Neural progenitor cell (in vitro differentiated cells): ENCODE results near the gene NEMP1. TPM values are rescaled to one million over a fixed set of nuclear protein-coding genes. Genes with fewer than 3 reads are reported as not detected.

Experiments
- DNase-seq: peaks from one replicate; pipeline ENCODE4 v3.0.0-alpha.2; 2016; ENCODE audit warnings: low spot score
- H2AFZ ChIP-seq: fragments of 200-600 bp; sonication (generic); replicated peaks from 2 replicates; pipeline ENCODE4 v1.6.1; 2016; ENCODE audit warnings: antibody characterized with exemption
- H3F3A ChIP-seq: fragments of 200-600 bp; sonication (generic); 2 replicates; pipeline ENCODE4 v1.6.1; 2016; ENCODE audit warnings: antibody characterized with exemption, low read depth
- H3K27ac ChIP-seq: fragments of 200-600 bp; sonication (generic); 2 replicates; pipeline ENCODE4 v1.5.1; 2016; ENCODE audit warnings: mild to moderate bottlenecking
- H3K27me3 ChIP-seq: fragments of 200-600 bp; sonication (generic); 2 replicates; pipeline ENCODE4 v1.6.1; 2016; ENCODE audit warnings: mild to moderate bottlenecking, moderate library complexity
- H3K36me3 ChIP-seq: fragments of 200-600 bp; sonication (generic); 2 replicates; pipeline ENCODE4 v1.5.1; 2016
- H3K4me1 ChIP-seq: fragments of 200-600 bp; sonication (generic); 2 replicates; pipeline ENCODE4 v1.6.1; 2016; ENCODE audit warnings: mixed run types
- H3K4me2 ChIP-seq: fragments of 200-600 bp; sonication (generic); 2 replicates; pipeline ENCODE4 v1.6.1; 2016
- H3K4me3 ChIP-seq: fragments of 200-600 bp; sonication (generic); 2 replicates; pipeline ENCODE4 v1.5.1; 2016
- H3K79me2 ChIP-seq: fragments of 200-600 bp; sonication (generic); 2 replicates; pipeline ENCODE4 v1.6.1; 2016; ENCODE audit warnings: low read depth
- H3K9ac ChIP-seq: fragments of 200-600 bp; sonication (generic); 2 replicates; pipeline ENCODE4 v1.6.1; 2016
- H3K9me3 ChIP-seq: fragments of 200-600 bp; sonication (generic); 2 replicates; pipeline ENCODE4 v1.5.1; 2016; ENCODE audit warnings: low read depth
- H4K20me1 ChIP-seq: fragments of 200-600 bp; sonication (generic); 2 replicates; pipeline ENCODE4 v1.6.1; 2016; ENCODE audit warnings: low read depth
- H3K27ac Mint-ChIP-seq: 3 replicates; pipeline ENCODE4 v1.8.0; 2021; ENCODE audit warnings: mixed read lengths
- H3K27me3 Mint-ChIP-seq: 2 replicates; pipeline ENCODE4 v1.8.0; 2022; ENCODE audit warnings: low read depth, mild to moderate bottlenecking, inconsistent platforms, moderate library complexity, mixed read lengths; ENCODE audit not compliant: insufficient read depth
- H3K36me3 Mint-ChIP-seq: 3 replicates; pipeline ENCODE4 v1.8.0; 2021; ENCODE audit warnings: mixed read lengths
- H3K4me1 Mint-ChIP-seq: 3 replicates; pipeline ENCODE4 v1.8.0; 2021; ENCODE audit warnings: mixed read lengths
- H3K4me3 Mint-ChIP-seq: 3 replicates; pipeline ENCODE4 v1.8.0; 2021; ENCODE audit warnings: mild to moderate bottlenecking, moderate library complexity, mixed read lengths
- H3K9me3 Mint-ChIP-seq: 3 replicates; pipeline ENCODE4 v1.8.0; 2020; ENCODE audit warnings: mixed read lengths
- CTCF ChIP-seq: fragments of 200-600 bp; sonication (generic); IDR thresholded peaks from 2 replicates; pipeline ENCODE4 v1.5.1; 2017; ENCODE audit warnings: antibody characterized with exemption, mild to moderate bottlenecking
- EZH2 ChIP-seq: fragments of 200-600 bp; sonication (generic); IDR thresholded peaks from 2 replicates; pipeline ENCODE4 v1.6.1; 2017; ENCODE audit warnings: antibody characterized with exemption, mild to moderate bottlenecking, moderate library complexity
- EZH2phosphoT487 ChIP-seq: fragments of 200-600 bp; sonication (generic); IDR thresholded peaks from 2 replicates; pipeline ENCODE4 v1.6.1; 2017; ENCODE audit warnings: antibody characterized with exemption
- total RNA-seq: library from RNA; depleted of rRNA; stranded (reverse); fragments of >200 nt; gene quantifications from 2 replicates; pipeline ENCODE4 v1.2.3, GENCODE V29; 2015; ENCODE audit warnings: low replicate concordance

Gene NEMP1
- total RNA-seq, 1 donor from 2014 or later, result 72.0 TPM

- H3K27ac Mint-ChIP-seq, result peak overlapping the region; percentile 98
- Histone ChIP-seq H2AFZ (peak overlapping the region; percentile 1), H3K27ac (peak overlapping the region; percentile 85), H3K79me2 (peaks cover 28% of the 10 kb centered on the region), H3K4me2 (peak overlapping the region; percentile 83), H4K20me1 (peaks cover 31% of the 10 kb centered on the region), H3K9ac (no peak overlapping the region), H3K4me3 (peak overlapping the region; percentile 74), H3K4me1 (peaks cover 18% of the 10 kb centered on the region), H3F3A (peaks cover 44% of the 10 kb centered on the region), H3K36me3 (no peaks in the 10 kb centered on the region), H3K9me3 (no peaks in the 10 kb centered on the region), H3K27me3 (no peaks in the 10 kb centered on the region)
- H3K9me3 Mint-ChIP-seq, result no peaks in the 10 kb centered on the region
- DNase-seq, result peak; percentile 94
- H3K4me3 Mint-ChIP-seq, result peak overlapping the region; percentile 92
- TF ChIP-seq CTCF (no peak), EZH2phosphoT487 (no peak), EZH2 (no peak)
- H3K4me1 Mint-ChIP-seq, result peaks cover 53% of the 10 kb centered on the region
- peaks cover 13% of the 10 kb centered on the region for H3K36me3 Mint-ChIP-seq
- H3K27me3 Mint-ChIP-seq, result peaks cover 7% of the 10 kb centered on the region
Measured at GRCh38 chr12:57087691-57088353, 9.2 kb upstream of the NEMP1 start.

GRCh38 chr12:57087010-57087690 is 8.6 kb upstream of the NEMP1 start:
- Histone ChIP-seq H3K27ac (peak overlapping the region; percentile 85), H3K9ac (no peak overlapping the region), H3K4me3 (peak overlapping the region; percentile 74), H3K9me3 (no peaks in the 10 kb centered on the region), H3K79me2 (peaks cover 28% of the 10 kb centered on the region), H2AFZ (peak overlapping the region; percentile 53), H3K4me2 (peak overlapping the region; percentile 83), H4K20me1 (peaks cover 26% of the 10 kb centered on the region), H3K27me3 (no peaks in the 10 kb centered on the region), H3K4me1 (peaks cover 18% of the 10 kb centered on the region), H3F3A (peaks cover 44% of the 10 kb centered on the region), H3K36me3 (no peaks in the 10 kb centered on the region)
- Mint-ChIP-seq H3K4me3 (peak overlapping the region; percentile 92), H3K4me1 (peaks cover 47% of the 10 kb centered on the region), H3K9me3 (no peaks in the 10 kb centered on the region), H3K27me3 (peaks cover 7% of the 10 kb centered on the region), H3K27ac (peak overlapping the region; percentile 83), H3K36me3 (peaks cover 9% of the 10 kb centered on the region)
- DNase-seq, result peak; percentile 89
- TF ChIP-seq CTCF (no peak), EZH2 (no peak), EZH2phosphoT487 (no peak)

- Mint-ChIP-seq H3K4me1 (peaks cover 41% of the 10 kb centered on the region), H3K36me3 (peaks cover 5% of the 10 kb centered on the region), H3K27me3 (peaks cover 7% of the 10 kb centered on the region), H3K27ac (peak overlapping the region; percentile 83), H3K9me3 (no peaks in the 10 kb centered on the region), H3K4me3 (peak overlapping the region; percentile 87)
- peak overlapping the region; percentile 53 for H2AFZ ChIP-seq
- no peaks in the 10 kb centered on the region for H3K36me3 ChIP-seq
- H4K20me1 ChIP-seq, result peaks cover 20% of the 10 kb centered on the region
- no peaks in the 10 kb centered on the region for H3K27me3 ChIP-seq
- H3K4me2 ChIP-seq, result peak overlapping the region; percentile 83
- peak overlapping the region; percentile 74 for H3K4me3 ChIP-seq
- no peaks in the 10 kb centered on the region for H3K9me3 ChIP-seq
- DNase-seq, result peak; percentile 90
- peak overlapping the region; percentile 85 for H3K27ac ChIP-seq
- no peak overlapping the region for H3K9ac ChIP-seq
- H3K79me2 ChIP-seq, result peaks cover 25% of the 10 kb centered on the region
- peaks cover 18% of the 10 kb centered on the region for H3K4me1 ChIP-seq
- TF ChIP-seq EZH2phosphoT487, result no peak
- TF ChIP-seq CTCF, result peak; percentile 62
- no peak for TF ChIP-seq EZH2
- peaks cover 44% of the 10 kb centered on the region for H3F3A ChIP-seq
Measured at GRCh38 chr12:57086493-57087009, 8.0 kb upstream of the NEMP1 start.
